ENCODE results near the gene NSF.

Gene NSF

DNA sequence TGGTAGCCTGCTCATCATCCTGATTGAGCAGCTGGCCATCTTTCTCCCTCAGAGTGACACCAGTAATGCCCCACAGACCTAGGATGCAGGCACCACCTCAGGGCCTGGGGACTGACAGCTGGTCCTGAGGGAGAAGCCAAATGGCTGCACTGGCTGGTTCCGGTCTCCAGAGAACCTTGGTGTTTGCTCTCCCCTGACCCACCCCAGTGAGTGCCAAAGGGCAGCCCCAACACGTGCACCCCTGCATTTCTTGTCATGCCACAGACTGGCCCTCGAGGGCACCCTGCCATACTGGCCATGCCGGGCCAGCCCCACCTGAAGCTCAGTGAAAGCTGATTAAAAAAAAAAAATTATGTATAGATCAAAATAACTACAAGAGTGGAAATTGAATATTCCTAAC lies 127.5 kb downstream of the NSF start:
- no peak for DNase-seq (ENCODE audit: low read depth in 4 of 4, low spot score in 1 of 4)

DNA sequence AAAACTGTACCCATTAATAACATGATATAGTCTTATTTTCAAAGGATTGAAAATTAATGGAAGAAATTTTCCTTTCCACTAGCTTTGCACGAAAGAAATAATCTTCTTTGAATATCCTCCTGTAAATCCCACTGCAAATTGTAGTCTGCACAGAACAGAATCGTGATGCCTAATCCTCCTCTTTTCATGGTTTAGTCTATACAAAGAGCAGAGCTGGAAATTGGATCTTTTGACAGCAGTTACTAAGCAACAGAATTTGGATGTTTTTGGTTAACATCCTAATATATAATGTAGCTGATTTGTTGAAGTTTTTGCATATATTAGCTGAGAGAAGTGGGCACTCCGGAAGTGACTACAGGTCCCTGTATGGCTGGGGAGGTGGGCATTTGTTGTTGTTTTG lies 129.4 kb downstream of the NSF start:
- DNase-seq (ENCODE audit: low read depth in 4 of 4, low spot score in 1 of 4) = no peak

DNA sequence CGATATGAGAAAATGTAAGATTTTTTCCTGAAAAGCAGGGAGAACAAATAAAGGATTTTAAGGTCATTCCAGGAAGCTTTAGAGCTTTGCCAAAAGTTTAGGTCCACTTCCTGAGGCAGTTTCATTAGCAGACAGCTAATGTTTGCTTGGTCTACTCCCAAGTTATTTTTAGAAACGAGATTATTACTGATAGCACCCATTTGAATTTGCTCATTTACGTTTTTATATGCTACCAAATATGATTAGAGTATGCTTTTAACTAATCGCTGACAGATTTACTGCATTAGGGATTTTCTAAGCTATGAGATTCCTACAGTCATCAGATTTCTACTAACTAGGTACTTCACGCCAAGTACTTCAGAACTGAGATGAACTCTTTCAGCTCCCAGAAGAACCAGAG lies 129.9 kb downstream of the NSF start:
- no peak for DNase-seq (ENCODE audit: low read depth in 4 of 4, low spot score in 1 of 4)

DNA sequence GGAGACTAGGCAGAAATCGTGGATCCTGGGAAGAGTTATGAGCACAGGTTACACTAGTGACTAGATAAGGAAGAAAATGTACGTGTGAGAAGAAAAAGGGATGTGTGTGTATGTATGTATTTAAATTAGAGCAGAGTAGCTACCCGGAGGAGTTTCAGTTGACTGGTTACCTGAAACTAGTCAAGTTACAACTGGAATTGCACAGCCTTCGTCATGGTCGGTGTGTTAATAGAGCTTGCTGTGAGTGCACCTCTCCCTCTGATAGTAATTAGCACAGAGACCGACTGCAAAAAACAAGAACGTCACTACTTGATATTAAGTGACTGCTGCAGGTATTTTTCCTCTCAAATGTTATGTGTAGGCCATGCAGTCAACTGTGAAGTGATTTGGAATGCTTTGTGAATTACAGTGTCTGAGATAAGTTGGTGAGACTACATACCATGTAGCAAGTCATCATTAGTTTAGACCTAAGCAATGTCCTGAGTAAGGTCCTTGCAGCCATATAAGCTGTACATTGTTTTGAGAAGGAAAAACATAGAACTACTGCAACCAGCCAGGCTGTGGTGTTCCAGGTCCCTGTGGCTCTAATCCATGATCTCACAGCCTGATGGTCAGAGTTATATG lies 132.3 kb downstream of the NSF start:
- DNase-seq (ENCODE audit: low read depth in 4 of 4, low spot score in 1 of 4) = no peak

DNA sequence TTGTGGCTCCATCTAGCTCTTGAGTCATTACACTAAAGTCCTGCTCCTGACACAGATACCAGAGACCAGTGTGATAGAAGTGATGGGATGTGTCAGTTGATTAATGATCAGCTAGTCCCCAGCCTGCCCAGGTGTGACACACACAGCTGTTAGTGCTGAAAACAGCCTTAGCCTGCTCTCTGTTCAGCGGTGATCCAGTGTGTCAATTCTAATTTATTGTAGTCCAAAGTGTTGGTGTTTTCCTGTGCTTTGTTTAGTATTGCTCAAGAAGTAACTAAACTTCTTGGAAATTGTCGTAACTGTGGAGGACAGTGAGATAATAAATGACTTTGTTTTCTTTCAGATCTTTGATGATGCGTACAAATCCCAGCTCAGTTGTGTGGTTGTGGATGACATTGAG lies 135.7 kb downstream of the NSF start:
- no peak for DNase-seq (ENCODE audit: low read depth in 4 of 4, low spot score in 1 of 4)

DNA sequence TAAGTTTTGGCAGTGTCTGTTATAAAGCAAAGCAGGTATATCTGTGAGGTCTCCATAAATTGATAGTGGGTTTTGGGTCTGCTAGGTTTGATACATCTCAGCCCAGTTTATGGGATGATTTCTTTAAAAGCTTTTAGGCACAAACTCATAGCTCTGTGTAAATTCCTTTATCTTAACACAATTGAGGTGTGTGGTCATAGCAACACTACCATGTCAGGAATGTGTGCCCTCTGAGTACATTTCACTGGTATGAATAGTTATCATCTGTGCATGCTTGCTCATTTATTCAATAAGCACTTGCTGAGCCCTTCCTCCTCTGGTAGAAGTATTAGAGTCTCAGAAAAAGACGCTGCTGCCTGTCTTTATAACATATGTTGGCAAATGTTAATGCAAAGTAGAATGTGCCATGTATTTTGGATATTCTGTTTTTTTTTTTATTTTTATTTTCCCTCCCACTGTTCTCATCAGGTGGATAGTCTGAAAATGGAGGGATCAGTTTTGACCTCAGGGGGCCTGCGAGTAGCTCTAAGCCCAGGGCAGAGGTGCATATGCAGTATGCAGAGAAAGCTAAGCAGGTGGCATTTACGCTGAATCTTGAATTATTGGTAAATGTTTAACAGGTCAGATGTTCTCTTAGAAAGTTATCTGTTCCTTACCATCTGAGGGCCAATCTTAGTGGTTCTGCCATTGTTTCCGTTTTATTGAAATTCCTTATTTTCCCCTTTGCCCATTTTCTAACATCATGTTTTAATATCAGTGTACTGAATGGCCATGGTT lies 137.3 kb downstream of the NSF start:
- no peak for DNase-seq (ENCODE audit: low read depth in 4 of 4, low spot score in 1 of 4)

DNA sequence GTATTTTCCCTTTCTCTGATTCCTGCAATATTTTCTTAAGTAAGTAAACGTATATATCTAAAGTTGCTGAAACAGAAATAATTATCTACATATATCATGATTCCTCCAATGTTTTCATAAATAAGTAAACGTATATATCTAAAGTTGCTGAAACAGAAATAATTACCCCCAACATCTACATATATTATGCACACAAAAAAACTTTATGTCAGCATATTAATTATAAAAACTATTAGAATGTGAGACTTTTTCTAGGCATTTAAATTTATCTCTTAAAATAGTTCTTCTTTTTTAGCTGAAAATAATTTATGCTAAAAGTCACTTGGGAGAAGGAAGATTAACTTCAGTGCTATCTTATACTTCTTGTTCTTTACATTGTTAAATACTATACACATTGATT lies 139.6 kb downstream of the NSF start:
- DNase-seq (ENCODE audit: low read depth in 4 of 4, low spot score in 1 of 4) = no peak

DNA sequence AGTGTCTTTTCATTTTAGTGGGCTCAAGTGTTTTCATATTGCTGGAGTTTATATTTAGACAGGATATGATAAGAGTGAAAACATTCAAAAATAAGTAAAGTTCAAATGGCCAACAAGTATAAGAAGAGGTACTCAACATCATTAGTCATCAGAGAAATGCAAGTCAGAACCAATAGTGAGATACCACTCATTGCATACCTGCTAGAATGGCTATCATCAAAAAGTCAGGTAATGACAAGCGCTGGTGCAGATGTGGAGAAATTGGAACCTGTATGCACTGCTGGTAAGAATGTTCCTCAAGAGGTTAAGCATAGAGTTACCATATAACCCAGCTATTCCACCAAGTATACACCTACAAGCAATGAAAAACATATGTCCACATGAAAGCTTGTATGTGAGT lies 140.2 kb downstream of the NSF start:
- no peak for DNase-seq (ENCODE audit: low read depth in 4 of 4, low spot score in 1 of 4)

DNA sequence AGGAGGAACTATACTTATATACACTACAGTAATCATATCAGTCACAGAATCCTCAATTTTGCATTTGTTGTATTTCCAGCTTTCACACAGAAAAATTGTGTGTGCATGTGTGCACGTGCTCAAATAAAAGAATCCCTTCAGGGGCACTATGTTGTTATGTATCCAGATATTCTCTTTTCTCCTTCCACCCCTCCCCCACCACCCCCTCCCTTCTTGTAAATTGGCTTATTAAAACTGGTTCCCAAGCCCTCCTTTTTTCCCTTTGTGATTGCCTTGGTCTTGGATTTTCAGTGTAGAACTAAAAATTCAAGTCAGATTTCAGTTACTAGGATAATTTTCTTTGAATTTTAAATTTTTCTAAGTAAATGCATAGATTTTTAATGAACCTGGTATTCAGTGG lies 141.7 kb downstream of the NSF start:
- DNase-seq (ENCODE audit: low read depth in 4 of 4, low spot score in 1 of 4) = no peak

DNA sequence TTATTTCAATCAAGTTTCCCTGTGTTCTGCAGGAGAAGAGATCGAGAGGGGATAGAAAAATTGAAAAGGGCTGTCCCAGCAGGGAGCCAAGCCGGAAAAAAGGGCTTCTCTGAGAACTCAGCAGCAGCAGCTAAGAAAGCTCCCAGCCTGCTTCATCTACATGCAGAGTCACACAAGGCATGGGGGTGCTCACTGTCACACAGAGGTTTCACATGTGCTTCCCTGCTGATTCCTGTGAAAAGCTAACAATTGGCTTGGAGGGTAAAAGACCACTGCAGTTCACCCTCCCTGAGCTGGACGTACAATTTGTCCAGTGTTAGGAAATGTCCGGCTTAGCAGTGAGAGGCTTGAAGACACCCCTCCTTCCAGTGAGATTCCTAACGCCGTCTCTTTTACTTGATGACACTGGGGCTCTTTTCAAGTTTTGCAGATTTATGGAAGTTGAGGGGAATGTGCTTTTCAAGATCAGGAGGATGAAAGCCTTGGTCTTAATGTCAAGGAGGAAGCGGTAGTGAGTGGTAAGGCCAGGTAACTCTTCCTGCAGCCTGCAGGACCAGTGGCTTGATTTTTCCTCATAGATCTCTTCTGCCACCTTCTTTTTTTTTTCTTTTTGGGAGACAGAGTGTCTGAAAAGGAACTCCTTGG lies 142.4 kb downstream of the NSF start:
- DNase-seq (ENCODE audit: low read depth in 4 of 4, low spot score in 1 of 4) = no peak

DNA sequence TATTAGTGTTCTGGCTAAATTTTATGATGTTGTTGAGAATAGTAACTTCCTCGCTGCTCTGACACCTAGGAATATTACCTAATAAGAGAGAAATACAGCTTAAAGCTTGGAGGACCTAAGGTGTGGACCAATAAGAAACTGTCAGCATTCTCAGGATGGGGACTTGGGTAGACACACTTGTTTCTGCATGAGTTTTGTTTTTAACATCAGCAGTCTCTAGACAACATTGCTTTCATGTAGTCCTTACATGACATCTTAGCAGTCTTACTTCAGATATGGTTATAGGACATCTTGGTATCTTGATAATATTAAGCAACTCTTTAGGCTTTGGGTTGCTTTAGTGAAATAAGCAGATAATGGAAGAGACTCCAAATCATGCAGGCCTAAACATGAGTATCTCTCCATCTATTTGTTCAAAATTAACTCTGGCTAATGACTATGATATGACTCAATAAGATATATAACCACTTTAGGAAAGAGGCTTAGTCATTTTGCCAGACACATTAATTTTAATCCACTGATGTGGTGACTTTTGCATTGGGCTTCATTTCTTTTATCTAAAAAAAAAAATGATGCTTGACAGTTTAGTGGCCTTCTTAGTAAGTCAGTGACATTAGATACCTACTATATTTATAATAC lies 143.5 kb downstream of the NSF start:
- DNase-seq (ENCODE audit: low read depth in 4 of 4, low spot score in 1 of 4) = no peak

DNA sequence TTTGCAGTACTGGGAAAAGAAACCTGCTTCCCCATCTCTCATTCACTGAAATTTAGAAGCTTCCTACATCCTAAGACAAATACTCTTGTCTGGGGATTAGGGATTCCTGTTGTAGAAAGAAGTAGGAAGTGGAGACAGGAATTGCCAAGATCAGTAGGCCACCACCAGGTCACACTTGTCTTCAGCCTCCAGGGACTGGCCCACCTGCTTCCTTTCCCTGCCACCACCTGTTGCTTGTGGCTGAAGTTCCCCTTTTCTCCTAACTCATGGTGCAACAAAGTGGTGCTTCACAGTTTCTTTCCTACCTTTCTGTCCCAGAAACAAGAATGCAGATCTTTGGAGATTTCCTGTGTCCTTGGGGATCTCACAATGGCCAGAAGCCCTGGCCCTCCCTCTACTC lies 145.6 kb downstream of the NSF start:
- no peak for DNase-seq (ENCODE audit: low read depth in 4 of 4, low spot score in 1 of 4)

DNA sequence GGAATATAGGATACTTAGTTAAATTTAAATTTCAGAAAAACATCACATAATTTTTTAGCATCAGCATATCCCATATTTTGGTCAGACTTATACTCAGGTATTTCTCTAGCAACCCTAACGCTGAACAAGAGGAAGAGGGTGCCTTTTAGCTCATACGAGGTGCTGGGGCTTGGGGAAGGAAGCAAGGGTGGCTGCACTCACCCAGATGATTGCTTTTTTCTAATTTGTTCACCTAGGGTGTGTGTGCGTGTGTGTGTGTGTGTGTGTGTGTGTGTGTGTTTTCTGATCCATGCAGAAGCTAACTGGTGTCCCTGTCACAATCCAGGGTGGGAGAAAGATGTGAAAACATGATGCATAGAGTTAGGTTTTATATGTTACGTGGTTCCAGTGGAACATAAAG lies 146.9 kb downstream of the NSF start:
- no peak for DNase-seq (ENCODE audit: low read depth in 4 of 4, low spot score in 1 of 4)

DNA sequence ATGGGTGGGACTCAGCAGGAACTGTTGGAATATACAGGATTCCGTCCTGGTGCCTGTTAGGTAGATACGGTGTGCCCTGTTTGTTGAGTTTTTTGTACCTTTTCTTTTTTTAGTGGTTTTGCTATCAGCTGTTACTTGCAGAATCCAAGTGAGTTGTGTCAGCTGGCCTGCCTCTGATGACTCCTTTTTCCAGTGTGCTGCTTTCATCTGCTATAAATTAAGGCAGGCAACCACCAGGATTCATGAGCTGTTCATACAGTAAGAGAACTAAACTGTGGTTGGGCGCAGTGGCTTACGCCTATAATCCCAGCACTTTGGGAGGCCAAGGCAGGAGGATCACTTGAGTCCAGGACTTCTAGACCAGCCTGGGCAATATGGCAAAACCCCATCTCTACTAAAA lies 148.1 kb downstream of the NSF start:
- no peak for DNase-seq (ENCODE audit: low read depth in 4 of 4, low spot score in 1 of 4)

DNA sequence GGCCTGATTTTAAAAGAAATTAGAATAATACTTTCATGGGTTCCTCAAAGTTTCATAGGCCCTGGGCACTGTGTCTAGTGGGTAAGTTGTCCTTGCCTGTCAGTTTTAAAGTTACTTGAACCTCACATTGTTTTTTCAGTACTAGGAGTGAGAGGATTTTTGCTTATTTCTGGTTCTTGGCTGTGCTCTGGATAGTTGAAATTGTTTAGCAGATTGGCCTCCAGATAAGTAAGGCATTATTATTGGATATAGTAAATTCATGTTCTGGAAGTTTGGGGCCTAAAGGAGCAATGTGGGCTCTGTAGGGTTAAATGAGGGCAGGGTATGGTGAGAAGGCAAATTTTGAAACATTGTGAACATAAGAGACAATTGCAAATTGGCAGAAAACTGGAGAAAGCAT lies 149.5 kb downstream of the NSF start:
- no peak for DNase-seq (ENCODE audit: low read depth in 4 of 4, low spot score in 1 of 4)

DNA sequence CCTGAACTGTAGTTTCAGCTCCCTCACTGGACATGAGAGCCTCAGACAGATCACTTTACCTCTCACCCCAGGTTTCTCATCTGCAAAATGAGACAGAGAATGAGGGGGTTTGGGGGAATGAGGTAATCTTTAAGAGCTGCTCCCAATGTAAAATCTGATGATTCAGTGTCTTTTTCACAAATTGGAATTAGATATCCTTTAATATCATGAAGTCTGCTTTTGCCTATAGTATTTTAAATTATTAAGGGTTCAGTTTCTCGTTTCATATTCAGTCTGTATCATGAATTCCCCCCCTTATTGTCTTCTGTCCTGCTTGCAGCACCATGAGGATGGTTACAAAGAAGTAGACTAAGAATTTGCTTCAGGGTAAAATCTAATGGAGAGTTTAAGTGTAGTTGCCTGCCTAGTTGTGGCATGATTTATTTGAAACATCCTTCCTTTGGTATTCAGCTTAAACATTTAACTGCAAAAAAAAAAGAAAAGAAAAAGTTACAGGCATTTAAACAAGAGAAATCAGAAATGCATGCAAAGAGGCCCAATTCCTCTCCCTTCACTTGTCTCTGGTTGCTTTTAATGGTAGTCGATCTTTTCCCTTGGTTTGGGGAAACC lies 150.8 kb downstream of the NSF start:
- DNase-seq (ENCODE audit: low read depth in 4 of 4, low spot score in 1 of 4) = no peak

DNA sequence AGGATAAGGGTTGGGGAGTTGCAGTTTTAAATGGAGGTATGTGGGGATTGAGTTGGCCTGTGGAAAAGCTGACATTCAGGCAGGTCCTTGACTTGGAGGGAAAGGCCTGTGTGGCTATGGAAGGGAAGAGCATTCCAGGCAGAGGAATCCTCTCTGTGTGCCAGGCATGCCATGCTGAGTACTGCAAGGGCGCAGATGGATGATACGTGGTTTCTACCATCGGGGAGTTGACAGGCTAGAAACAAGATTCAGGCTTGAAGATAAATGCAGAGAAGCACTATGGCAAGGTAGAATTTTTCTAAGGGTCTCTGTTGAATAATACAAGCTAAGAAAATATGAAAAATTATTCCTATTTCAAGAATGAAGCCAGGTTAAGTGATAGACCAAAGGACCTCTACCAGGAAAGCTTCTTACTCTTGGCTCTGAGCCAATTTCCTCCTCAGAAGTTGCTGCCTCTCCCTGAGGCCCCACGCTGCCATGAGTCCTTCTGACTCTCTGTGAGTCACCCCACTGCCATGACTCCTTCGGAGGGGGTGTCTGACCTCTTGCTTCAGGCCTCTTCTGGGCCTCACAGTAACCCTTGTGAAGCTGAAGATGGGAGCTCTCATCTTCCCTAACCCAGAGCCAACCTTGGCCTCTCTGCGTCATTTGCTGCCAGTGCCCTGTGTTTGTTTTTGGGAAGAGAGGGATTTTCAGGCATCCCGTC lies 152.2 kb downstream of the NSF start:
- DNase-seq (ENCODE audit: low read depth in 4 of 4, low spot score in 1 of 4) = no peak

DNA sequence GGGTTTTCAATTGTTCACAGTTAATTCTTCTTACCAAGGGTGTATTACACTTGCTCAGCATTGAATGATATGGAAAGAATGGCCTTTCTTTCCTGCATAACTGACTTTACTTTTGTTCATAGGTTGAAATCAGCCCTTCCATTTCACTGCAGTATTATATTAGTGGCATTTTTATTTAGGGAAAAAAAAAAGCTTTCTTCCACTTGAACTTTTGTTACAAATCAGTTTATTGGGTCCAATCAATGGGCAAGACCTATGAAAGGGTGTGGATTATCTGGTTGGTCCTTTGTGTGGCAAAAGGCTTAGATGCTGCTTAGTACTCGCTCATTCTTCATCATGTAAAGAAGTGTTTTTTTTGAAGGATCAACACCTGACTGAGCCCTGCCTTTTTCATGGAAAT lies 154.0 kb downstream of the NSF start:
- DNase-seq (ENCODE audit: low read depth in 4 of 4, low spot score in 1 of 4) = no peak

DNA sequence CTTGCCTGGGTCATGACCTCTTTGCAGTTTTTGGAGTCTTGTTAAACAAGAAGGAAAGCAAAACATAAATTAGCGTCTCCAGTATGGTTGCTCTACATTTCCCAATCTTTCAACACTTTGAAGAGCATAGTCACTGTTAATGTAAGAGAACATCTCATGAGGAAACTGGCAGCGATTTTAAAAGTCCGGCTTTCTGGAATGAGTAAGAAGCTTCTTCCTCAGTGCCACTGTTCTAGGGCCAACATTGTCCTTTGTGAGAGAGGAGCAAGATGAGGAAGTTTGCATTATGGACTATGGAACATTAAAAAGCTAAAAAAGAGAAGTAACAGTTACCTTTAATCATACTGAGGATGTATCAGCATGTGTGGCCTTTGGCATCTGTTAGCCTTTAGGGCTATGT lies 154.9 kb downstream of the NSF start:
- no peak for DNase-seq (ENCODE audit: low read depth in 4 of 4, low spot score in 1 of 4)

DNA sequence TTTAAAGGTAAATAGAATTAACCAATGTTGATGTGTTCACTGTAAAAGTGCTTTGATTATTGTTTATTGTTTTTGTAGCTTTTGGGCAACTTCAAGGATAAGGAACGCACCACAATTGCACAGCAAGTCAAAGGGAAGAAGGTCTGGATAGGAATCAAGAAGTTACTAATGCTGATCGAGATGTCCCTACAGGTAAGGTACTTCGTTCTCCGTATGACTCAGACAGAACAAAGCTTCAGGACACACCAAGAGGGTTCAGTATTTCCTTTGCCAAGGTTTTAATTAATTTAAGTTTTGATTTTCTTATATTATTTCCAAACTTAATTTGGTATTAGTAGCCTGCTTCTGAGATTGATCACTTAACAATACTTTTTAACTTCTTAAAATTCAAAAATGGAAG lies 161.0 kb downstream of the NSF start:
- no peak for DNase-seq (ENCODE audit: low read depth in 4 of 4, low spot score in 1 of 4)

DNA sequence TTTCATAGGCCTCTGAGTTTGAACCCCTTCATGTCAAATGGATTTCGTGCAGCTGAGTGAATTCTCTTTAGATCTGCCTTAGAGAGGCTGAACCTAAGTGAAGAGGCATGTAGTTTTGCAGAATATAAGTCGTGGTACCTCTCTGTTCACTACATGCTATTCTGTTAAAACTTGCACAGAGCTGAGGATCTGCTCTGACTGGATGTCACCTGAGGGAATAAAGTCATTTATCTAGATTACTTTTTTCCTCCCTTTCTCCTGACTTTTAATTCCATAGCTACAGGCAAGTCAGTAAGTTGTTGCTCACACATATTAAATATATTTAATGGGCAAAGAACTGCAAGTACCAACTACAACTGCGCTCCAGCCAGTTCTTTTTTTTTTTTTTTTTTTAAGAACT lies 163.3 kb downstream of the NSF start:
- DNase-seq (ENCODE audit: low read depth in 4 of 4, low spot score in 1 of 4) = no peak
